HFF-Myc (cell line): ENCODE data around the gene CAMK2B.

Experiments
- DNase-seq: peaks from one replicate; pipeline ENCODE4 v3.0.0-alpha.2; 2011; ENCODE audit warnings: low read depth; ENCODE audit errors: extremely low read depth
- H3K4me3 ChIP-seq: replicated peaks from 2 replicates; pipeline ENCODE4 v1.5.1; 2011; ENCODE audit warnings: low read depth, mild to moderate bottlenecking, control low read depth, low read length
- TF ChIP-seq, protein P1 (sequence below): IDR thresholded peaks from 2 replicates; pipeline ENCODE4 v1.5.1; 2012; ENCODE audit warnings: mild to moderate bottlenecking, low read depth, low read length, control low read depth; ENCODE audit errors: missing control alignments

Gene CAMK2B

GRCh38 chr7:44291733-44292419, 33.5 kb downstream of the CAMK2B start:
- TF ChIP-seq, protein P1, sequence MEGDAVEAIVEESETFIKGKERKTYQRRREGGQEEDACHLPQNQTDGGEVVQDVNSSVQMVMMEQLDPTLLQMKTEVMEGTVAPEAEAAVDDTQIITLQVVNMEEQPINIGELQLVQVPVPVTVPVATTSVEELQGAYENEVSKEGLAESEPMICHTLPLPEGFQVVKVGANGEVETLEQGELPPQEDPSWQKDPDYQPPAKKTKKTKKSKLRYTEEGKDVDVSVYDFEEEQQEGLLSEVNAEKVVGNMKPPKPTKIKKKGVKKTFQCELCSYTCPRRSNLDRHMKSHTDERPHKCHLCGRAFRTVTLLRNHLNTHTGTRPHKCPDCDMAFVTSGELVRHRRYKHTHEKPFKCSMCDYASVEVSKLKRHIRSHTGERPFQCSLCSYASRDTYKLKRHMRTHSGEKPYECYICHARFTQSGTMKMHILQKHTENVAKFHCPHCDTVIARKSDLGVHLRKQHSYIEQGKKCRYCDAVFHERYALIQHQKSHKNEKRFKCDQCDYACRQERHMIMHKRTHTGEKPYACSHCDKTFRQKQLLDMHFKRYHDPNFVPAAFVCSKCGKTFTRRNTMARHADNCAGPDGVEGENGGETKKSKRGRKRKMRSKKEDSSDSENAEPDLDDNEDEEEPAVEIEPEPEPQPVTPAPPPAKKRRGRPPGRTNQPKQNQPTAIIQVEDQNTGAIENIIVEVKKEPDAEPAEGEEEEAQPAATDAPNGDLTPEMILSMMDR, result no peak
- H3K4me3 ChIP-seq, result no peak overlapping the region
- no peak for DNase-seq

DNA sequence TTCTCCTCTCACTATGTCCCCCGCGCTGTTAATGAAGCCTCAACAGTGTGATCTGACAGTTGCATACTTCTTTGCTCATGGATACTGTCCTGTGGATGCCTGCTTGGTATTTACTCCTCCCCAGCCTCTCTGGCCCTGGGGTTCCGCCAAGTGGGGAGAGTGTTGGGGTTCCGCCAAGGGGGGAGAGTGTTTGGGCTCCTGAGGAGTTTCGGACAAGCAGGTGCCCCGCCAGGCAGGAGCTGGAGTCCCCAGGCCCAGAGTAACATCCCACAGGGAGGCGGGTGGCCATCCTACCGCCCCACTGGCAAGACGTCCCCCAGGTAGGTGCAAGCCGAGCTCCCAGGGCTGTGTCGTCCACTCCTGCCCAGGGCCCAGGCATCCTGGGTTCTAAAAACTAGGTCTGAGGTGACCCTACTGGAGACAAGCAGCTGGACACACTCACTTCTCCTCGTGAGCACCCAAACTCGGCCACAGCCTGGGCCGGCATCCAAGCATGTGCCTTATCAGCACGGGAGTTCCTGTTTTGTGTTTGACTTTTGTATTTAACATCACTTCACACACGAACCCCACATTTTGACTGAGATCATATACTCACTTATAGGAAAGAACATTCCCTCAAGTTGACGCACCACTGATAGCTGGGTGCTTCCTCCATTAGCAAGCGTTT, 34.2 kb downstream of the CAMK2B start:
- H3K4me3 ChIP-seq, result no peak overlapping the region
- DNase-seq, result no peak
- TF ChIP-seq, protein P1, result no peak

- DNase-seq, result no peak
- H3K4me3 ChIP-seq, result no peak overlapping the region
- TF ChIP-seq, protein P1, result no peak
These were observed 35.2 kb downstream of the CAMK2B start for GRCh38 chr7:44290252-44290620.

DNA sequence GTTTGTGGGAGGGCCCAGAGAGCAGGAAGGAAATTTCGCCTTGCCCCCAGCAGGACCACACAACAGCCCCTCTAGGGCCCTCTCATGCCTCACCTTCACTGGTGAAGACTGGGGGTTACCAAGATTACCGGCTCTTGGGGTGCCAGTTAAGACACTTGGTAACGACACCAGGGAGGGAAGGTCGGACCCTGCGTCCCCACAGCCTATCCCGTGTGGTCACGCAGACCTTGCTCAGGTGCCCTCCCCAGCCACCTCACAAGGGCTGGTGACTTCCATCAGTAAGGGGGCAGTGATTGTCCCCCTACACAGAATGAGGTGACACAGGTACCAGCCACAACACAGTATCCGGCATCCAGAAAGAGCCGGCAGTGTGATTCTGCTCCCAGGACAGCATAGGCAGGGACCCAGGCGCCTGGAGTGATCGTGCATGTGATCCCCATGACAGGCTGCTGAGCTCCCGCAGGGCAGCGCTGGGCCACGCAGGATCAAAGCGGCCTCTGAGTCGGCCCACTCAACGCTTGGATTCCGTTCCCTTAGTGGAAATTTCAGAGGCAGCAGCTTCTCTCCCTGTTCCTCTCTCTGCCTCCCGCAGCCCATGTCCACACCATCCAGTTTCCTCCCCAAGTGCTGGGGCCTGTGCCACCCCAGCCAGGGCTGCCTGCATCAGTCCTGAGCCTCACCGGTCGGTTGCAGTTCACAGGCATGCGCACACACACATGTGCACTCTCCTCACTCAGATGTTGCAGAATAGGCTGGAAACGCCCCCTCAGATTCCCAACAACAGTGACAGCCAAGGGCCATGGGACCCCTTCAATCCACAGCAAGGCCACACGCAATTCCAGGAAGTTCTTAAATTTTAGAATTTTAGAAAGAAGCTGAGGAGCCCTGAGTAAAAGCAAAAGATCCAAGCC, 35.8 kb downstream of the CAMK2B start:
- no peak overlapping the region for H3K4me3 ChIP-seq
- TF ChIP-seq, protein P1, result no peak
- DNase-seq, result no peak

GRCh38 chr7:44288811-44289340, 36.5 kb downstream of the CAMK2B start:
- no peak for DNase-seq
- TF ChIP-seq, protein P1, result no peak
- H3K4me3 ChIP-seq, result no peak overlapping the region

DNA sequence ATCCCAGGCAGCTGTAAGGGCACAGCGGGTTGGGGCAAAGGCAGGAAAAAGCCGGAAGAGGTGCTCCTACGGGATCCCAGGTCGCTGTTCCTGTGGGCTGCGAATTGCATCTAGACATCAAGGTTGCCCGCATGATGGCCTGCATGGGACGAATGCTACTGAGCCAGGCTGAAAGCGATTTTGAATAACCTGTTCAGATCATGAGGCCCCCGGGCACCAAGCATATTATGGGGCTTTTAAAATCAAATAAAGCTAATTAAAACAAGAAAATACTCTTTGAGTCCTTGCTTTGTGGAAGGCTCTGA, 37.1 kb downstream of the CAMK2B start:
- DNase-seq, result no peak
- no peak overlapping the region for H3K4me3 ChIP-seq
- TF ChIP-seq, protein P1, result no peak
